A549 treated with dexamethasone at 1 μM for 4 hours (cell line): ENCODE results near the gene ST14. TPM values are rescaled to one million over a fixed set of nuclear protein-coding genes. Genes with fewer than 3 reads are reported as not detected.

Experiments used
- total RNA-seq: library from RNA; stranded (reverse); fragments of 200-300 nt; extraction: Qiagen RNA extraction; gene quantifications from 5 replicates; pipeline ENCODE4 v1.2.3, GENCODE V29; 2022

The ST14 gene
- total RNA-seq: 0.06 to 0.26 TPM (median 0.09 TPM) in 5 replicates

DNA sequence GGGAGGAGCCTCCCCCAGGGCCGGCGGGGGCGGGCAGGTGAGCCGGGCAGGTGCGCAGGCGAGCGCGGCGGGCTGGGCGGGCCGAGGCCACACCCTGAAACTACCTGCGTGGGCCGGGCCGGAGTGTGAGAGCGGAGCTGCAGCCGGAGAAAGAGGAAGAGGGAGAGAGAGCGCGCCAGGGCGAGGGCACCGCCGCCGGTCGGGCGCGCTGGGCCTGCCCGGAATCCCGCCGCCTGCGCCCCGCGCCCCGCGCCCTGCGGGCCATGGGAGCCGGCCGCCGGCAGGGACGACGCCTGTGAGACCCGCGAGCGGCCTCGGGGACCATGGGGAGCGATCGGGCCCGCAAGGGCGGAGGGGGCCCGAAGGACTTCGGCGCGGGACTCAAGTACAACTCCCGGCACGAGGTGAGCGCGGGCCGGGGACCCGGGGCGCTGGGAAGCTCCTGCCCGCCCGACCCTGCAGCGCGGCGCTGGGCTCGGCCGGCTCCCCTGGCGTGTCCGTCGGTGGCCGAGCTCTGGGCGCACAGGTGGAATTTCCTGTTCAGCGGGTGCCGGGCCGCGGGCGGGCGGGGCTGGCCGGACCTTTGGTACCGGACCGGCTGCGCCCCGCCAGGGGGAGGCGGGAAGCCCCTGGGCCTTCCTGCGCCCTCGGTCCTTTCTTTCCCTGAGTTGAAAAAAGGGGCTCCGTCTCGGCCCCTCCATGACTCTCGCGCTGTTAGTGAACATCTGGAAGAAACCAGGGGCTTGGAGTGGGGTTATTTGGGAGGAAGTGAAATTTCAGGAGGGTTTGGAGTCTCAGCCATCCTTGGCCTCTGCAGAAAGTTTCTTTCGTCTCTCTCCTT lies at the start of gene ST14:
ST14 (plus strand) TSS at position 126 of the 841 bp plus-strand sequence; CDS start at position 324, 198 bp downstream.

Other genes with a start within 250 kb of the ST14 start
- gene PRDM10, start 156.9 kb upstream of the ST14 start, total RNA-seq: 1.0 to 2.0 TPM (median 1.8 TPM) in 5 replicates
- gene APLP2, start 89.9 kb upstream of the ST14 start, total RNA-seq: 160 to 184 TPM (median 178 TPM) in 5 replicates
- gene ZBTB44, start 155.1 kb downstream of the ST14 start, total RNA-seq: 5.3 to 8.1 TPM (median 7.5 TPM) in 5 replicates